Measurements from ENCODE around the gene VAT1L.

- TF ChIP-seq CTCF (IDR thresholded peaks at IDR 0.05) (no peak), POLR2A (IDR thresholded peaks at IDR 0.05) (no peak), EP300 (IDR thresholded peaks at IDR 0.05) (no peak), POLR2AphosphoS5 (IDR thresholded peaks at IDR 0.05) (no peak)
Measured at GRCh38 chr16:77805398-77805797, 17.0 kb downstream of the VAT1L start.

All from stomach (tissue), 4 donors.